ENCODE measurements around the gene EFNA3.

The EFNA3 gene

GRCh38 chr1:155040358-155041093, 38.1 kb upstream of the EFNA3 start:
- no peak overlapping the region for H3K9ac ChIP-seq (ENCODE audit: low read length)
- TF ChIP-seq EZH2phosphoT487 (conservative IDR thresholded peaks at IDR 0.05; ENCODE audit: low read length) (no peak), CTCF (IDR thresholded peaks at IDR 0.05; ENCODE audit: insufficient read depth, low read length, poor library complexity, severe bottlenecking) (no peak)
- H3K9me3 ChIP-seq (ENCODE audit: insufficient read depth, low read length) = no peaks in the 10 kb centered on the region
- H3K27ac ChIP-seq (ENCODE audit: low read depth, low read length) = no peak overlapping the region
- H3K27me3 ChIP-seq (ENCODE audit: low read length) = no peaks in the 10 kb centered on the region
- H3K4me3 ChIP-seq (ENCODE audit: insufficient read depth, low read length, poor library complexity, severe bottlenecking) = no peak overlapping the region
- no peak overlapping the region for H2AFZ ChIP-seq (ENCODE audit: low read depth, low read length, severe bottlenecking)
- no peaks in the 10 kb centered on the region for H3K9me2 ChIP-seq (replicated peaks; ENCODE audit: insufficient read depth, low read length)
- H4K20me1 ChIP-seq (ENCODE audit: low read depth, low read length) = no peaks in the 10 kb centered on the region
- no peaks in the 10 kb centered on the region for H3K36me3 ChIP-seq (ENCODE audit: low read length)
- no peak overlapping the region for H3K4me2 ChIP-seq (ENCODE audit: low read depth, low read length, poor library complexity, severe bottlenecking)
- no peaks in the 10 kb centered on the region for H3F3A ChIP-seq (ENCODE audit: insufficient read depth)
- H3K79me2 ChIP-seq (ENCODE audit: insufficient read depth, low read length) = no peaks in the 10 kb centered on the region

- Histone ChIP-seq H4K20me1 (ENCODE audit: low read depth, low read length) (no peaks in the 10 kb centered on the region), H3K79me2 (ENCODE audit: insufficient read depth, low read length) (no peaks in the 10 kb centered on the region), H3K36me3 (ENCODE audit: low read length) (no peaks in the 10 kb centered on the region), H3K4me3 (ENCODE audit: insufficient read depth, low read length, poor library complexity, severe bottlenecking) (no peak overlapping the region), H3K27me3 (ENCODE audit: low read length) (no peaks in the 10 kb centered on the region), H3K27ac (ENCODE audit: low read depth, low read length) (no peak overlapping the region), H3K9me2 (replicated peaks; ENCODE audit: insufficient read depth, low read length) (no peaks in the 10 kb centered on the region), H3F3A (ENCODE audit: insufficient read depth) (no peaks in the 10 kb centered on the region), H3K9me3 (ENCODE audit: insufficient read depth, low read length) (no peaks in the 10 kb centered on the region), H2AFZ (ENCODE audit: low read depth, low read length, severe bottlenecking) (no peak overlapping the region), H3K9ac (ENCODE audit: low read length) (no peak overlapping the region), H3K4me2 (ENCODE audit: low read depth, low read length, poor library complexity, severe bottlenecking) (no peak overlapping the region)
- TF ChIP-seq EZH2phosphoT487 (conservative IDR thresholded peaks at IDR 0.05; ENCODE audit: low read length) (no peak), CTCF (IDR thresholded peaks at IDR 0.05; ENCODE audit: insufficient read depth, low read length, poor library complexity, severe bottlenecking) (no peak)
These were observed 35.8 kb upstream of the EFNA3 start for GRCh38 chr1:155042789-155043188.

GRCh38 chr1:155043301-155043702, 35.3 kb upstream of the EFNA3 start:
- no peak overlapping the region for H3K27ac ChIP-seq (ENCODE audit: low read depth, low read length)
- H3K9me2 ChIP-seq (replicated peaks; ENCODE audit: insufficient read depth, low read length) = no peaks in the 10 kb centered on the region
- H2AFZ ChIP-seq (ENCODE audit: low read depth, low read length, severe bottlenecking) = no peak overlapping the region
- no peaks in the 10 kb centered on the region for H3K36me3 ChIP-seq (ENCODE audit: low read length)
- no peaks in the 10 kb centered on the region for H3K79me2 ChIP-seq (ENCODE audit: insufficient read depth, low read length)
- H3K4me3 ChIP-seq (ENCODE audit: insufficient read depth, low read length, poor library complexity, severe bottlenecking) = no peak overlapping the region
- H3K9me3 ChIP-seq (ENCODE audit: insufficient read depth, low read length) = no peaks in the 10 kb centered on the region
- no peaks in the 10 kb centered on the region for H4K20me1 ChIP-seq (ENCODE audit: low read depth, low read length)
- H3F3A ChIP-seq (ENCODE audit: insufficient read depth) = no peaks in the 10 kb centered on the region
- no peaks in the 10 kb centered on the region for H3K27me3 ChIP-seq (ENCODE audit: low read length)
- no peak overlapping the region for H3K4me2 ChIP-seq (ENCODE audit: low read depth, low read length, poor library complexity, severe bottlenecking)
- no peak overlapping the region for H3K9ac ChIP-seq (ENCODE audit: low read length)
- TF ChIP-seq CTCF (IDR thresholded peaks at IDR 0.05; ENCODE audit: insufficient read depth, low read length, poor library complexity, severe bottlenecking) (no peak), EZH2phosphoT487 (conservative IDR thresholded peaks at IDR 0.05; ENCODE audit: low read length) (no peak)

Measured in SU-DHL-6 (cell line).